Stimulated activated CD8-positive, alpha-beta memory T cell treated with anti-CD3 and anti-CD28 coated beads, Interleukin-7, amount 100 ng/mL, for 48 hours (primary cell): ENCODE results near the gene ATG14.
A peak's percentile ranks its signal among the peaks of the same experiment; 100 is the strongest.
"Not testable (repeated sequence)": the region's sequence is repeated elsewhere in the genome, so short reads cannot be mapped to it uniquely, and the experiment has no call there.

Experiments used
- DNase-seq, 2 donors: peaks; one replicate each; pipeline ENCODE4 v3.0.0-alpha.2; 2020; ENCODE audit warnings: low read depth in 1 of 2; ENCODE audit errors: extremely low read depth in 1 of 2

The ATG14 gene

DNA sequence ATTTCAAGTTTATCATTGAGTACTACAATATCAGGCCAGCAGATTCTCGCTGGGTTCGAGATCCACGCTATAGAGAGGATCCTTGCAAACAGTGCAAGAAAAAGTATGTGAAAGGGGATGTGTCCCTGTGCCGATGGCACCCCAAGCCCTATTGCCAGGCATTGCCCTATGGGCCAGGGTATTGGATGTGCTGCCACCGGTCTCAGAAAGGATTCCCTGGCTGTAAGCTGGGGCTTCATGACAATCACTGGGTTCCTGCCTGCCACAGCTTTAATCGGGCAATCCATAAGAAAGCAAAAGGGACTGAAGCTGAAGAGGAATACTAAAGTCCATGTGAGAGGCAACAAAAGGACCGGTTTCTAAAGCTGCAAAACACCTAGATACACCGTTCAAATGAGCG lies 59.4 kb downstream of the ATG14 start:
- no peak for DNase-seq

DNA sequence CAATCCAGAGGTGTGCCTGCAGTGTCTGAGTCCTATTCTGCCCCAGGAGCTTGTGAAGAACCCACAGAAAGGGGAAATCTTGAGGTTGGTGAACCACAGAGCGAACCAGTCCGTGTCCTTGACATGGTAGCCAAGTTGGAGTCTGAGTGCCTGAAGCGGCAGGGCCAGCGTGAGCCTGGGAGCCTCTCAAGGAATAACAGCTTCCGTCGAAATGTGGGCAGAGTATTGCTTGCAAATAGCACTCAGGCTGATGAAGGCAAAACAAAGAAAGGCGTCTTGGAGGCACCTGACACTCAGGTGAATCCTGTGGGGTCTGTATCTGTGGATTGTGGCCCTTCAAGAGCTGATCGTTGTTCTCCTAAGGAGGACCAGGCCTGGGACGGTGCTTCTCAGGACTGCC lies 60.5 kb downstream of the ATG14 start:
- DNase-seq: no peak

DNA sequence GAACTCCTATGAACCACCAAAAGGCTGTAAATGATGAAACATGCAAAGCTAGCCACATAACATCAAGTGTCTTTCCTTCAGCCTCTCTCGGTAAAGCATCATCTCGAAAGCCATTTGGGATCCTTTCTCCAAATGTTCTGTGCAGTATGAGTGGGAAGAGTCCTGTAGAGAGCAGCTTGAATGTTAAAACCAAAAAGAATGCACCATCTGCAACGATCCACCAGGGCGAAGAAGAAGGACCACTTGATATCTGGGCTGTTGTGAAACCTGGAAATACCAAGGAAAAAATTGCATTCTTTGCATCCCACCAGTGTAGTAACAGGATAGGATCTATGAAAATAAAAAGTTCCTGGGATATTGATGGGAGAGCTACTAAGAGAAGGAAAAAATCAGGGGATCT lies 61.2 kb downstream of the ATG14 start:
- no peak for DNase-seq

DNA sequence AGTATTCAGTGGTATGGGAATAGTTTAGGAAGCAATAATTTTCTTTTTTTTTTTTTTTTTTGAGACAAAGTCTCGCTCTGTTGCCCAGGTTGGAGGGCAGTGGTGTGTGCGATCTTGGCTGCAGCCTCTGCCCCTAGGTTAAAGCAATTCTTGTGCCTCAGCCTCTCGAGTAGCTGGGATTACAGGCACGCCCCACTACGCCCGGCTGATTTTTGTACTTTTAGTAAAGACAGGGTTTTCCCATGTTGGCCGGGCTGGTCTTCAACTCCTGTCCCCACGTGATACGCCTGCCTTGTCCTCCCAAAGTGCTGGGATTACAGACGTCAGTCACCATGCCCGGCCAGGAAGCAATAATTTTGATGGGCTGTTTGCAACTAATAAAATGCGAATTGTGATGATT lies 62.1 kb downstream of the ATG14 start:
- DNase-seq: no peak

DNA sequence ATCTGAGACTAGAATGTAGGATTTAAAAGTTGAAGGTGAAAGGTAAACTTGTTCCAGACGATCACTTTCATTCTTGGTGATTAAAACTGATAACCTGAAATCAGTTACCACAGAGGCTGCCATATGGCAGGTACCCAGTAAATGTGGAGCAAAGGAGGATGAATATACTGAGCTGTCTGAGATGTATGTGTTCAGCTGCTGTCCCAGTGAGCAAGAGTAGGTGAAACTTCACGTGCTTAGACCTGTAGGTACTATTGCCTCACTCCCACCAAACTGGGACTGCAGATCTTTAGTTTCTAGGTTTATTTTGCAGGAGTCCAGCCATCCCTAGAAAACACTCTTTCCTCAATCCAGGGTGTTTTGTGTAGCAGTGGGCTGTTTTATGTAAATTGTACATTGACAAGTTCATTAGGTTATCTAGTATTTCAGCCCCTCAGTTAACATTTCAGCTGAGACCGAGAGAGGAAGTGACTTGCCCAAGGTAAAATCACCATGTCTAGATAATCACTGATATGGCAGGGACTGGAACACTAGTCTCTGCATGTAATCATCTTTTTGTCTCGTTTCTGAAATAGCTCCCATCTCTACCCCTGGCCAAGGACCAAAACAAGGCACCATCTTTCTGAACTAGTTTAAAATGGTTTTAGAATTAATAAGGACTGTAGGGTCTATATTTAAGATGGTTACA lies 62.7 kb downstream of the ATG14 start:
- no peak for DNase-seq

DNA sequence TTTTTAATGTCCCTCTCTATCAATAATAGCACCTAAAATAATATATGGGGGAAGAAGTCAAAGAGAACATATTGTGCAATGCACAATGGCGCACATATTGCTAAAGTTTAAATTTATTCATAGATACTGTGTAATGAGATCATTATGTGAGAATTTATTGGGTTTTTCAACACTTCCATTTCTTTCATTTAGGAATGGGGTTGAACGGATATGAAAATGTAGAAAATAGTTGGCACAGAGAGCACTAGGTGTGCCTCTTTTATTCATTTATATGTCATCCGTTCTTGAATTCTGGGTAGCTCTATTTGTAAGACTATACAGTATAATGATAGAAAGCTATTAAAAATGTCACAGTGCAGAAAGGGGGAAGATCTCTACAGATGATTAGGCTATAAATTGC lies 63.9 kb downstream of the ATG14 start:
- DNase-seq: no peak

DNA sequence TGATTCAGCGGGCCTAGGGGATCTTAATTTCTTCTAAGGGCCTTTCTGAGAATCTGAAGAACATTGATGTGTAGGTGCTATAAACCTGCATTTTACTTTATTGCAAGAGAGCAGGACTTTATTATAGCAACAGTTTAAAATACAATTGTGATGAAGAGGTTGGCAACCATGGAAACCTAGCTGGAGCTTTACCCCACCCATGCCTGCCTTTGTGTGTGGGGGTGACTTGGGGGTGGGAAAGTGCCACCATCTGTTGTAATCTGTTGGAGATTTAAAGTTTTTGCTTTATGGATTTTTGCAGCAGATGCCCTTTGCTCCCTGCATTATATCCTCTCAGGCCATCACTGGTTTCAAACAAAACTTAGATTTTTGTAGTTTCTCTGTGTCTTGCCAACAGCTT lies 64.6 kb downstream of the ATG14 start:
- no peak for DNase-seq

DNA sequence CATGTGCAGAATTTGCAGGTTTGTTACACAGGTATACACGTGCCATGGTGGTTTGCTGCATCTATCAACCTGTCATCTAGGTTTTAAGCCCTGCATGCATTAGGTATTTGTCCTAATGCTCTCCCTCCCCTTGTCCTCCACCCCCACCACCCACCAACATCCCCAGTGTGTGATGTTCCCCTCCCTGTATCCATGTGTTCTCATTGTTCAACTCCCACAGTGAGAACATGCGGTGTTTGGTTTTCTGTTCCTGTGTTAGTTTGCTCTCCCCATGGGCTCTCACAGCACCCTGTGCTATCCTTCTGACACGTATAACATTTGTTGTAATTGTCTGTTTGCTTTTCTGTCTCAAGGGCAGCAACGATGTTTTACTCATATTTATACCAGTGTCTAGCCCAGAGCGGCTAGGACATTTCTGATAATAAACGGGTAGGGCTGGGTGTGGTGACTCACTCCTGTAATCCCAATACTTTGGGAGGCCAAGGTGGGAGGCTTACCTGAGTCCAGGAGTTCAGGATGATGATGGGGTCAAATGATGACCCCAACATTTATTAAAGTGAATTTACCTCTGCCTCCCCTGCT lies 67.0 kb downstream of the ATG14 start:
- DNase-seq: not testable (repeated sequence)

DNA sequence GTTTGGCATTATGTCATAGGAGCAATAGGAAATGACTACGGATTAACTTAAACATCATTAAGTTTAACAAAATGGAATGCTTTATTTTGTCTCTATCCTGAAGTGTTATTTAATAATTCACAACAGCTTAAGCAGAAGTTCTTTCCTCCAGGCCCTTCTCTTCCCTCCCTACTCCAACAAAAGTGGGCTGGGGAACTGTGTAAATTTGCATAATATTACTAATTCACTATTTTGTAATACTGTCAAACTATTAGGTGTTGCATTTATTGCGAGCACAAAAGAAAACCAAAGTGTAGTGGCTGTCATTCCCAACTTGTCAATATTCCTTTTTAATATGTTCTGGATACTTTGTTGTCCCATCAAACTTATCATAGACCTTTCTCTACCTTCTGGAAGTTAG lies 69.8 kb downstream of the ATG14 start:
- DNase-seq: no peak

DNA sequence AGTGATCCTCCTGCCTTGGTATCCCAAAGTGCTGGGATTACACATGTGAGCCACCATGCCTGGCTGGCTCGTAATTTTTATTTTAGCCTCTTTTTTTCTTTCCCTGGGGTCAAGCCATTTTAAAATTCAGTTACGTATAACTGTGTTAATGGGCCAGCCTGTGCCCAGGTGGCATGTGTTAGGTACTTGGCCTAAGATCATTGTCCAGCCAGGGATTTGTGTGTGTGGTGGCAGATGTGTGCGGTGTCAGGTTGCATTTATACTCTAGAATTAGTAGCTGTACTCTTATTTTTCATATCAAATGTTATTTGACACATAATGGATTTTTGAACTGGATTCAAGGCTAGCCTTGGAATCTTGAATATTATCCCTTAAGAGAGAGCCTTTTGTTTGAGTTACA lies 71.1 kb downstream of the ATG14 start:
- no peak for DNase-seq

DNA sequence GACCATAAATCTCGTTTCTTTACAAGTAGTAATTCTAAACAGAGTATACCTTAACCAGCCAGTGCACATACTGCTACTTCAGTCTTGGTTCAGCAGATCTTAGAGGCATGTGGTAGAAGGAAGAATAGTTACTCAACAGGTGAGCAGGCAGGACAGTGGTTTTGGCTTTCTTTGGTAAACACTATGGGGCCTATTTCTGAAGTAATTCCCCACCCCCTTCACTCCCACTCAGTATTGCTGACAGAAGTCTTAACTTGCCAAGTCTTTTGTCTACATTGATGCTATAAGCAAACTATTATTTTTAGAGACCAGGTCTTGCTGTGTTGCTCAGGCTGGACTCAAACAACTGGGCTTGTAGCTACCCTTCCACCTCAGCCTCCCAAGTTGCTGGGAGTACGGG lies 71.9 kb downstream of the ATG14 start:
- DNase-seq: peak in 1 of 2 donors; percentile 29

DNA sequence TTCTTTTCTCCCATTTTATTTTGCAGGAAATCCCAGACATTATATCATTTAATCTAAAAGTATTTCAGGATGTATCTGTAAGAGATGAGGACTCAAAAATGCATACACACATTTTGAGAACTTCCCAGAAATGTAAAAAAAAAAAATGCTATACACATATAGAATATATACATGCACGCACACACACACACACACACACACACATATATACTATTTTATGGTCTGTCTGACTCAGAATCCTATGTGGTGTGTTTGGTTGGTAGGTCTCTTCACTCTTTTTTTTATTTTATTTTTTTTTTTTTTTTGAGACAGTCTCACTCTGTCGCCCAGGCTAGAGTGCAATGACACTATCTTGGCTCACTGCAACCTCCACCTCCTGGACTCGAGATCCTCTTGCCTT lies 74.9 kb downstream of the ATG14 start:
- DNase-seq: no peak

DNA sequence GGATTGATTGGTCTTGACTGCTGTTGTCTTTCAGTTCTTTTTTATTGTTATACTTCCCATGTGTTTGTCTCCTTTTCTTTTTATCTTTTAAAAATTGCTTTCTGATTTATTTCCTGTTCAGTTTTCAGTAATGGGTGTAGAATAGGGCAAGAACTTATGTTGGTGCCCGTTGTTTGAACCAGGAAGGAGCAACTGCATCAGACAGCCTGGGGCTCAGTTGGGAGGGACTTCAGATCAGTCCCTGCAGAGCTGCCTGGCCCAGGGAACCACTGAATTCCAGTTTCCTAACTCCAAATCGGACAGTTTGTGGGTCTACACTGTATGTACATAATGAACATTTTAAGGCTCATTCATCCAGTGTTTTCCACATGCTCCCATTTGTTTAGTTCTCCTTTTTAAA lies 75.5 kb downstream of the ATG14 start:
- DNase-seq: no peak

DNA sequence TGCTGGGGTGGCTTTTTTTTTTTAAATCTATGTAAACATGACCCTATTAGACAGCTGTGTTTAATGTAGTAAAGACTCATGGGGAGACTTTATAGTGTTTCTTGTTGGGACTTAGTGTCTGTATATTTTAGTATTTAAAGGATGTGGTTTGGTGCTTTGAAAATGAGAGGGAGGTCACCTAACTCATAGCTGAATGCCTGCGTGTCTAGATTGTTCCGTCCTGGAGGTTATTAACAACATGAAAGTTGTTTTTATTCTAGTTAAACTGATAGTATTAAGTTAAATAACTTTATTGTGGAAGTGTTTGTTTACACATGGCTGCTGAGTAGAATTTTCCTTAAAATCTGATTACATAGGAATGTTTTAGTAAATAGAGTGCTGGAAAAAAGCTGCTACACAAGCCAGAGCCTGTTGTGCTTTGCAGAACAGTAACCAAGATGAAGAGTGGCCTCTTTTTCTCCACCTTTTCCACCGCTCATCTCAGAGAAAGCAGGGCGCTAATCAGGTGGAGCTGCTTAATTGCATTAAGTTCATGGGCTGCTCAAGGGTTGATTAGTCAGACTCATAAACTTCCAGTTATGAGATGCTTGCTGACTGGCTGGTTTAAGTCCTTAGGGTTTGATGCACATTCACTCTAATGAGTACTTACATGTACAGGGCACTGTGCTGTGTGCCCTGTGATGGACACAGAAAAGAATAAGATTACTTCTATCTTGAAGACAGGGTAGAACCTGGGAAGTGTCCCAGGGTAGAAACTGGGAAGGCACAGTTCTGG lies 77.7 kb downstream of the ATG14 start:
- DNase-seq: no peak

DNA sequence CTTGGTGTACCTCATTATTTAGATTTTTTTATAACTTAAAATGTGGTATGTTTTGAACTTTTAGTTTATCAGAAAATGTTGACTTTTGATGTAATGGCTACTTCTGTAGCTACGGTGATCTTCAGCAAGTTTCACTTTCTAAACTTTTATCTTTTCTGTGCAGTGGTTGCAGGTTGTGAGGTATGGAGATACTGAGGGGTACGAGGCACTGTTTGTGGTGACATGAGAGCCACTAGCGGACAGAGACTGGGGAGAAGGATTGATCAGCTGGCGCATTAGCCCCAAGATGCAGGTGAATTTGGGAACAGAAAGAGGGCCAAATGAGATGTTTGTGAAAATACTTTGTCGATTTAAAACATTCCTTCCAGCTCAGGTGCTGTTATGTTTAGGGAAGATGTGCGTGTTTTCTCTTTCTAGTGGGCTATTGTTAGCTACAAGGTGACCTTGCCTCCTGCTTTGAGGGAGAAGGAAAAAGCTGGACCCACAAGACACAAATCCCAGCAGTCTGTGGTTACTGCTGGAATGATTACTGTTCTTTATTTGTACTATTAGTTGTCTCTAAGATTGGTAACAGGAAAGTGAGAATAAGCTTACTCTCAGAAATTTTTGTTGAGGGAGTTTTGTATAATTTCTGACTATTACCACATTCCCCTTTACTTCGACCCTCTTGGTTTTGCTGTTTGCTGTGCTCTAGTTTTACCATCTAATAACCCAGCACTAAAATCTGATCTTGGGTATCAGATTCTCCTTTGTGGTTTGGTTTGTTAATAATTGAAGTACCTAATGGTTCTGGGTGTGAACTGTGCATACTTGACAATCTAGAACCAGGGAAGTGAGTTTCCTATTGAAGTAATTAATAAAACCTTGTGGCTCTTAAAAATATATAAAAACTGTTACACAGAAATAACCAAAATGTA lies 78.7 kb downstream of the ATG14 start:
- DNase-seq: no peak

DNA sequence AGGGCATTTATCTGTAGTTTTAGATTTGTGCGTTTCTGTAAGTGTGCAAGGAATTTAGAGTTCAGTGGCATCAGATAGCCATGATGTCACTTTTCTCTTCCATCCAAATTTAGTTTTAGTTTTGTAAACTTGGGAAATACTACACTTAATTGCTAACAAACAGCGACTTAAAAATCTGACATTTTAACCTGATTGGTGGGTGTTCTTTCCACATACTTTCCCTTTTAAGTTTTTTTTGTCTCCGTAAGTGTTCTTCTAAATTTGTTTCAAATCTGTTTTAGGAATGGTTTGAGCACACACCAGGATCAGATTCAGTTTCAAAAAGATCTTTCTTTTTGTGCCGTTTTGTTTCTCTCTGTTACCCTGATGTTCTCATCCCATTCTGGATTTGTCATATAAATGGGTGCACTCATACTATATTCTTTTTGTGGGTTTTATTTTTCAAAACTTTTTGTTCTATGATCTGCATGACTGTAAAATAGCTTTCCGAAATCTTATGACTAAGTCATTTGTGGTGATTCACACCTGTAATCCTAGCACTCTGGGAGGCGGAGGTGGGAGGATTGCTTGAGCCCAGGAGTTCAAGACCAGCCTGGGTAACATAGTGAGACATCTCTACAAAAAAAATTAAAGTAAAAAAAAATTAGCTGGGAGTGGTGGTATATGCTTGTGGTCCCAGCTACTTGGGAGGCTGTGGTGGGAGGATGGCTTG lies 81.5 kb downstream of the ATG14 start:
- no peak for DNase-seq

DNA sequence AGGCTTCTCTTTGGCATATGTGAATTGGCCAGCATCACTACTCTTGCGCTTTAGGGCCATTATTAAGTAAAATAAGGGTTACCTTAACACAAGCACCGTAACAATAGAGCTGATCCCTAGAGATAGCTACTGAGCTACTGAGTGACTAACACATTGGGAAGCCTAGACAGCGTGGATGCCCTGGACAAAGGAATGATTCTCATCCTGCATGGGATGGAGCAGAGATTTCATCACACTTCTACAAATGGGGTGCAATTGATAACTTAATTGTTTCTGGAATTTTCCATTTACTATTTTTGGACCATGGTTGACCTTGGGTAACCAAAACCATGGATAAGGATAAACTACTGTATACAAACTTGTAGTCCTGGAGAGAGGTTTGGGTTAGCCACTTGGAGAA lies 83.3 kb downstream of the ATG14 start:
- DNase-seq: no peak

DNA sequence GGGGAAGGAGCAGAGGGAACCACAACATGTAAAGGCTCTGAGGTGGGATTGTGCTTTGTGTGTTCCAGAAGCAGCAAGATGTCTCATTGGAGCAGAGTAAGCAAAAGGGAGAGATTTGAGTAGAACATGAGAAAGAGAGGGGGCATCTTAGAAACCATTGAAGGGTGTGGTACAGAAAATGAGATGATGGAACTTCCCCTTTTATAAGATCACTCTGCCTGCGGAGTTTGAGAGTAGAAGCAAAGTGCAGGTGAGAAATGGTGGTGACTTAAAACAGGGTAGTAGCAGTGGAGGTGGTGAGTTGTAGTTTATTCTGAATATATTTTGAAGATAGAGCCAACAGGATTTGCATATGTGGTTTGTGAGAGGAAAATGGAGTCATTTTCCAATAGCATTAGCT lies 84.5 kb downstream of the ATG14 start:
- no peak for DNase-seq

DNA sequence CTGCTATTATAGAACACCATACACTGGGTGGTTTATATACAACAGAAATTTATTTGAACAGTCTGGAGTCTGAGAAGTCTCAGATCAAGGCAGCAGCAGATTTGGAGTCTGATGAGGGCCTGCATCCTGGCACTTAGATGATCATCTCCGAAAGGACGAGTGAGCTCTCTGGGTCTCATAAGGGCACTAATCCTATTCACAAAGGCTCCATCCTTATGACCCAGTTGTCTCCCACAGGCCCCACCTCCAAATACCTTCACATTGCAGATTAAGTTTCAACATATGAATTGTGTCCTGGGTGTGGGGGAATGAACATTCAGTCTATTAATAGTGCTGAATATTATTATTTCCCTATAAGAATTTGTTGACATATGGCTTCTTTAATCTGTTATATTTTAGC lies 86.8 kb downstream of the ATG14 start:
- DNase-seq: no peak

DNA sequence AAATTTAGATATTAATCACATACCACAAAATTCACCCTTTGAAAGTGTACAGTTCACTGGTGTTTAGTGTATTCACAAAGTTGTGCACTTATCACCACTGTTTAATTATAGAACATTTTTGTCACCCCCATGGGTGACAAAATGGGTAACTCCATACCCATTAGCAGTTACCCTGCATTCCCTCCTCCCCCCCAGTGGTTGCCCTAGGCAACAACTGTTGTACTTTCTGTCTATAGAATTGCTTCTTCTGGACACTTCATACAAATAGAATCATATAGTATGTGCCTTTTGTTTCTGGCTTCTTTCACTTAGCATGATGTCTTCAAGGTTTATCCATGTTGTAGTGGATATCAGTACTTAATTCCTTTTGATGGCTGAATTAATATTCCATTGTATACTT lies 87.7 kb downstream of the ATG14 start:
- DNase-seq: no peak

DNA sequence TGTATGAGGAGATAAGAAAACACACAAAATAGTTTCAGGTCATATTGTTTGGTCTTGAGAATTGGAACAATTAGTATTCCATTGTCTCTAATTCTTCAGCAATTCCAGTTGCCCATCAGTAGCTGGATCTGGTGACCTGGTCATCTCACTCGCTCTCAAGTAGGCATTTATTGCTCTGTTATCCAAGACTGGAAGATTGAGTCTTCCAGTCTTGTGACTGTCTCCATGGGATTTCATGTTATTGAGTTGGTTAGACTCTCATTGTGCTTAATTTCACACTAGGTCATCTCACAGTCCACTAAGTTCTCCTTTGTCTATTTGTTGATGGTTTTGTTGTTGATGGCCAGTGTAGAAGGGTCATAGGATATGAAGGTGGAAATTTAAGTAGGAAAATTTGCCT lies 92.9 kb downstream of the ATG14 start:
- no peak for DNase-seq
